NCI-H748 treated with DMSO at 0.1 percent for 48 hours (cell line): ENCODE measurements around the gene SPATA32.

Source experiments
- DNase-seq: peaks from one replicate; lab custom pipeline; 2025; lab: John Stamatoyannopoulos, UW

SPATA32 gene

GRCh38 chr17:45246338-45246737, 15.6 kb downstream of the SPATA32 start:
- DNase-seq: no peak

GRCh38 chr17:45244725-45245656, 16.9 kb downstream of the SPATA32 start:
- no peak for DNase-seq

- DNase-seq: no peak
Measured at GRCh38 chr17:45243750-45244149, 18.1 kb downstream of the SPATA32 start.

- DNase-seq: no peak
Measured at GRCh38 chr17:45242029-45242414, 19.9 kb downstream of the SPATA32 start.

GRCh38 chr17:45241328-45242028, 20.4 kb downstream of the SPATA32 start:
- DNase-seq: peak; percentile 64

- no peak for DNase-seq
Measured at GRCh38 chr17:45240905-45241327, 21.0 kb downstream of the SPATA32 start.

- DNase-seq: no peak
Measured at GRCh38 chr17:45238155-45238774, 23.6 kb downstream of the SPATA32 start.

- no peak for DNase-seq
Measured at GRCh38 chr17:45237686-45238085, 24.2 kb downstream of the SPATA32 start.

- no peak for DNase-seq
Measured at GRCh38 chr17:45236282-45236606, 25.6 kb downstream of the SPATA32 start.

- DNase-seq: peak; percentile 53
Measured at GRCh38 chr17:45235416-45236281, 26.2 kb downstream of the SPATA32 start.

- DNase-seq: peak; percentile 43
Measured at GRCh38 chr17:45234641-45235415, 27.1 kb downstream of the SPATA32 start.

GRCh38 chr17:45233423-45233924, 28.4 kb downstream of the SPATA32 start:
- no peak for DNase-seq

- no peak for DNase-seq
Measured at GRCh38 chr17:45232514-45233422, 29.1 kb downstream of the SPATA32 start.

GRCh38 chr17:45231481-45232116, 30.3 kb downstream of the SPATA32 start:
- no peak for DNase-seq

GRCh38 chr17:45230787-45231480, 31.0 kb downstream of the SPATA32 start:
- DNase-seq: no peak

- DNase-seq: no peak
Measured at GRCh38 chr17:45230410-45230786, 31.5 kb downstream of the SPATA32 start.

GRCh38 chr17:45229681-45230409, 32.0 kb downstream of the SPATA32 start:
- DNase-seq: no peak
